ENCODE measurements around the gene PMIS2. TPM values are rescaled to one million over a fixed set of nuclear protein-coding genes. Genes with fewer than 3 reads are reported as not detected.

Gene PMIS2
- total RNA-seq, 1 donor from 2014 or later: not detected

DNA sequence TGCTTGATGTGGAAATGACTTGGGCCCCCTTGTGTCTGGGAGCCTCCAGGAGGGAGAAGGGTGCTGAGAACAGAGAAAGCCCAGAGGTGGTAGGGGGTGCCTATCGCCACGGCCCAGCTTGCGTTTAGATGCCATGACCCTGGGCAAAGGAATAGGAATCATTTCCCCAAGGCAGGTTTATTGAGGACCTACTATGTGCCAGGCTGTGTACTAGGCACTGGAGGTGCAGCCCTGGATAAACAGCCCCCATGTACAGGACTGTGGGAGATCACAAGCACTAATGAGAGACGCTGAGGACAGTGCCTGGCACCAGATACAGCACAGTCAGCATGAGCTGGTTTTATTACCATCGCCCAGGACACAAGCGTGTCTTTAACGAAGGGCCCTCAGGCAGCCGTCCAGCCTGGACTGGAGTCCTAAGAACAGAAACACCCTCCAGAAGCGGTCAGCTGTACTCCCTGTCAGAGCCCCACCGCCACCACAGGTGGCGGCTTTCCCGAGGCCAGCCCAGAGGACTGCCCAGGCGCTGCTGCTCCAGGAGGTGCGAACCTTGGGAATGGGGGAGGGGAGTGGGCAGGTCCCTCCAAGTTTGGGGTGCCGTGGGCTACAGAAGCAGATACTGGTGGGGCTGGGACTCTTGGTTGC lies 36.0 kb upstream of the PMIS2 start:
- TF ChIP-seq EZH2 (IDR thresholded peaks at IDR 0.05; ENCODE audit: insufficient read depth, low read length) (no peak), CTCF (IDR thresholded peaks at IDR 0.05; ENCODE audit: insufficient read depth, low read depth, low read length) (no peak)
- peaks cover 9% of the 10 kb centered on the region for H3K4me1 ChIP-seq (ENCODE audit: insufficient read depth, low read length)
- H3K27ac ChIP-seq (ENCODE audit: low read depth, low read length): no peak overlapping the region
- H3K27me3 ChIP-seq (ENCODE audit: insufficient read depth, low read length): no peaks in the 10 kb centered on the region
- no peak overlapping the region for H3K4me3 ChIP-seq (ENCODE audit: insufficient read depth, low read depth, low read length)
- Mint-ChIP-seq H3K27me3 (ENCODE audit: low read depth, unreplicated experiment) (peaks cover 24% of the 10 kb centered on the region), H3K36me3 (ENCODE audit: low read depth, unreplicated experiment) (peaks cover 15% of the 10 kb centered on the region), H3K27ac (ENCODE audit: unreplicated experiment) (no peak overlapping the region), H3K4me3 (ENCODE audit: unreplicated experiment) (no peak overlapping the region), H3K9me3 (ENCODE audit: unreplicated experiment) (no peaks in the 10 kb centered on the region), H3K4me1 (ENCODE audit: low read depth, unreplicated experiment) (peaks cover 5% of the 10 kb centered on the region)
- FAIRE-seq: no peak
- no peaks in the 10 kb centered on the region for H3K9me3 ChIP-seq (ENCODE audit: insufficient read depth, low read depth, low read length)
- peaks cover 25% of the 10 kb centered on the region for H3K79me2 ChIP-seq (ENCODE audit: insufficient read depth, low read length)
- no peak overlapping the region for H3K4me2 ChIP-seq (ENCODE audit: low read length)
- no peak for DNase-seq (ENCODE audit: low read depth)
- H4K20me1 ChIP-seq (ENCODE audit: insufficient read depth, low read length): peaks cover 21% of the 10 kb centered on the region
- H3K36me3 ChIP-seq (ENCODE audit: insufficient read depth, low read length): no peaks in the 10 kb centered on the region
- no peak overlapping the region for H3K9ac ChIP-seq (ENCODE audit: low read length)
- no peak overlapping the region for H2AFZ ChIP-seq (ENCODE audit: low read depth, low read length)

GRCh38 chr19:35551091-35551810 lies 34.7 kb upstream of the PMIS2 start:
- peaks cover 36% of the 10 kb centered on the region for H3K27me3 Mint-ChIP-seq (ENCODE audit: low read depth, unreplicated experiment)
- no peaks in the 10 kb centered on the region for H3K9me3 Mint-ChIP-seq (ENCODE audit: unreplicated experiment)
- Histone ChIP-seq H3K4me3 (ENCODE audit: insufficient read depth, low read depth, low read length) (no peak overlapping the region), H3K79me2 (ENCODE audit: insufficient read depth, low read length) (peaks cover 13% of the 10 kb centered on the region), H3K4me2 (ENCODE audit: low read length) (no peak overlapping the region), H3K27ac (ENCODE audit: low read depth, low read length) (no peak overlapping the region), H3K27me3 (ENCODE audit: insufficient read depth, low read length) (no peaks in the 10 kb centered on the region), H2AFZ (ENCODE audit: low read depth, low read length) (no peak overlapping the region), H3K4me1 (ENCODE audit: insufficient read depth, low read length) (peaks cover 7% of the 10 kb centered on the region), H3K9me3 (ENCODE audit: insufficient read depth, low read depth, low read length) (no peaks in the 10 kb centered on the region), H3K36me3 (ENCODE audit: insufficient read depth, low read length) (no peaks in the 10 kb centered on the region), H3K9ac (ENCODE audit: low read length) (no peak overlapping the region), H4K20me1 (ENCODE audit: insufficient read depth, low read length) (peaks cover 21% of the 10 kb centered on the region)
- H3K4me3 Mint-ChIP-seq (ENCODE audit: unreplicated experiment): no peak overlapping the region
- peaks cover 5% of the 10 kb centered on the region for H3K4me1 Mint-ChIP-seq (ENCODE audit: low read depth, unreplicated experiment)
- H3K27ac Mint-ChIP-seq (ENCODE audit: unreplicated experiment): no peak overlapping the region
- peaks cover 15% of the 10 kb centered on the region for H3K36me3 Mint-ChIP-seq (ENCODE audit: low read depth, unreplicated experiment)
- DNase-seq (ENCODE audit: low read depth): no peak
- no peak for FAIRE-seq
- TF ChIP-seq CTCF (IDR thresholded peaks at IDR 0.05; ENCODE audit: insufficient read depth, low read depth, low read length): no peak
- no peak for TF ChIP-seq EZH2 (IDR thresholded peaks at IDR 0.05; ENCODE audit: insufficient read depth, low read length)
